GM12878 (cell line): Measurements from ENCODE around the gene TRABD. TPM values are rescaled to one million over a fixed set of nuclear protein-coding genes. Genes with fewer than 3 reads are reported as not detected.

Experiments
- ATAC-seq: fragments of 200-7000 bp; cut with Tn5 transposase; 3 replicates; pipeline ENCODE4 v1.9.1; 2020; ENCODE audit warnings: mild to moderate bottlenecking, moderate library complexity
- BruUV-seq: library from RNA; stranded (reverse); fragments of 400-500 nt; replicated peaks from 2 replicates; lab custom pipeline; 2021; lab: Mats Ljungman, UMichigan
- CTCF ChIA-PET: fragments of 300-600 bp; sonication (Branson Sonifier 250); formaldehyde crosslinking; extraction: SDS; loops from one replicate; lab custom pipeline; 2021; ENCODE audit warnings: inconsistent platforms; lab: Yijun Ruan, JAX
- POLR2A ChIA-PET: fragments of 350-600 bp; formaldehyde crosslinking; extraction: SDS; loops from one replicate; lab custom pipeline; 2021; ENCODE audit warnings: inconsistent platforms; lab: Charles Lee
- RAD21 ChIA-PET: fragments of 300-600 bp; sonication (Branson Sonifier 250); formaldehyde crosslinking; loops from one replicate; lab custom pipeline; 2023; ENCODE audit warnings: antibody characterized with exemption; ENCODE audit not compliant: unreplicated experiment; lab: Charles Lee
- SMC1A ChIA-PET: fragments of 300-600 bp; sonication (Branson Sonifier 250); formaldehyde crosslinking; loops from one replicate; lab custom pipeline; 2023; ENCODE audit not compliant: unreplicated experiment, uncharacterized antibody; lab: Charles Lee
- DNase-seq: peaks from one replicate; pipeline ENCODE4 v3.0.0-alpha.2; 2011; ENCODE audit warnings: low read depth, low spot score
- FAIRE-seq: peaks from 3 replicates; lab custom pipeline; 2011; peaks lifted over from hg19 to GRCh38; lab: Jason Lieb, UNC
- H2AFZ ChIP-seq: 2 replicates; pipeline ENCODE4 v1.6.0; 2011; ENCODE audit warnings: low read depth, low read length, control low read depth; ENCODE audit not compliant: control insufficient read depth
- H3K27ac ChIP-seq: 2 replicates; pipeline ENCODE4 v1.5.1; 2011; ENCODE audit warnings: control low read depth; ENCODE audit not compliant: control insufficient read depth, insufficient read depth
- H3K27me3 ChIP-seq, 2 experiments: replicated peaks in 1 of 2; 2 replicates each; pipeline versions ENCODE4 v1.6.0 to v1.6.1; 2011; ENCODE audit warnings: low read length in 1 of 2; ENCODE audit not compliant: control insufficient read depth in 2 of 2, insufficient read depth in 2 of 2
- H3K36me3 ChIP-seq, 2 experiments: 2 replicates each; pipeline ENCODE4 v1.5.1; 2011; ENCODE audit warnings: low read length in 1 of 2; ENCODE audit not compliant: control insufficient read depth in 2 of 2, insufficient read depth in 2 of 2
- H3K4me1 ChIP-seq: 2 replicates; pipeline ENCODE4 v1.6.1; 2011; ENCODE audit warnings: mild to moderate bottlenecking, low read length, moderate library complexity, mixed read lengths; ENCODE audit not compliant: control insufficient read depth, insufficient read depth
- H3K4me2 ChIP-seq: 2 replicates; pipeline ENCODE4 v1.6.0; 2011; ENCODE audit warnings: control low read depth; ENCODE audit not compliant: control insufficient read depth, insufficient read depth
- H3K4me3 ChIP-seq: fragments of 200-600 bp; sonication (generic); 2 replicates; pipeline ENCODE4 v1.5.1; 2016
- H3K79me2 ChIP-seq: 2 replicates; pipeline ENCODE4 v1.6.0; 2011; ENCODE audit warnings: low read length; ENCODE audit not compliant: control insufficient read depth, insufficient read depth
- H3K9ac ChIP-seq: 2 replicates; pipeline ENCODE4 v1.8.0; 2011; ENCODE audit warnings: low read length, control low read depth, mixed read lengths; ENCODE audit not compliant: control insufficient read depth, insufficient read depth
- H3K9me3 ChIP-seq: replicated peaks from 3 replicates; pipeline ENCODE4 v1.5.1; 2011; ENCODE audit warnings: mild to moderate bottlenecking, low read length; ENCODE audit not compliant: control insufficient read depth, insufficient read depth
- H4K20me1 ChIP-seq: 2 replicates; pipeline ENCODE4 v1.6.0; 2011; ENCODE audit not compliant: control insufficient read depth, insufficient read depth
- BHLHE40 ChIP-seq, 2 experiments: fragments of 450-650 bp in 1 of 2; IDR thresholded peaks; 2 replicates each; pipeline ENCODE4 v1.6.1; 2011 to 2017; ENCODE audit warnings: low read depth in 2 of 2, borderline replicate concordance in 1 of 2, improper control_type of control experiment in 1 of 2, low read length in 1 of 2, mild to moderate bottlenecking in 1 of 2
- FOS ChIP-seq: IDR thresholded peaks from 3 replicates; pipeline ENCODE4 v1.6.1; 2011; ENCODE audit warnings: borderline replicate concordance; ENCODE audit not compliant: insufficient read length; ENCODE audit errors: extremely low read depth
- HDGF ChIP-seq: fragments of 450-650 bp; IDR thresholded peaks from 2 replicates; pipeline ENCODE4 v1.6.1; 2016; ENCODE audit warnings: antibody characterized with exemption
- STAT3 ChIP-seq: IDR thresholded peaks from 2 replicates; pipeline ENCODE4 v1.6.1; 2011; ENCODE audit warnings: low read depth, low read length, improper control_type of control experiment
- WGBS: methylation state at CpG from one replicate; pipeline ENCODE4 v1.1.6; 2016; ENCODE audit warnings: low lambda C conversion rate; ENCODE audit not compliant: insufficient replicate concordance, insufficient coverage; ENCODE audit errors: missing lambda C conversion rate; 5-methylcytosine and 5-hydroxymethylcytosine counted together
- in situ Hi-C: fragments of 300-500 bp; cut with MboI; formaldehyde crosslinking; loops from 9 replicates; pipeline ENCODE4 v1.14.3; 2018; ENCODE audit warnings: mixed read lengths
- intact Hi-C: fragments of 100-400 bp; cut with micrococcal nuclease; formaldehyde crosslinking; loops from one replicate; pipeline ENCODE4 v1.14.2; 2022; ENCODE audit not compliant: unreplicated experiment
- polyA plus RNA-seq, 11 experiments: library from polyadenylated mRNA; depleted of rRNA in 4 of 11; unstranded in 6 of 11; stranded (reverse) in 5 of 11; fragments of >200 nt; fragmentation: Nextera tagmentation in 4 of 11; fragmentation: Illumina TruSeq in 1 of 11; extraction: Ambion mirVana in 4 of 11; extraction: Trizol in 1 of 11; gene quantifications; 1 replicate in 1 of 11; 2 replicates in 10 of 11; pipeline versions ENCODE4 v1.2.1 to v1.2.3, GENCODE V29; 2011 to 2016; ENCODE audit warnings: inconsistent platforms in 2 of 11, missing spikeins in 2 of 11, low read depth in 1 of 11
- total RNA-seq, 4 experiments: library from RNA; depleted of rRNA in 3 of 4; stranded (reverse); fragments of >200 nt in 3 of 4; fragmentation: Illumina TruSeq in 1 of 4; extraction: Trizol in 1 of 4; gene quantifications; 2 replicates each; pipeline versions ENCODE4 v1.2.1 to v1.2.3, GENCODE V29; 2013 to 2021
- TF ChIP-seq, protein P1 (sequence below): IDR thresholded peaks from 2 replicates; pipeline ENCODE4 v1.6.1; 2012; ENCODE audit warnings: low read depth, low read length, improper control_type of control experiment
- TF ChIP-seq, protein P2 (sequence below): fragments of 450-650 bp; formaldehyde crosslinking; IDR thresholded peaks from 2 replicates; pipeline ENCODE4 v1.4.0; 2020; ENCODE audit warnings: mild to moderate bottlenecking, moderate library complexity

Gene TRABD
- total and polyA plus RNA-seq, 10 of the 15 experiments (the other 5 are each of a cell fraction or from before 2014, with no cell fraction given), result 0.43 to 116 (median 58.1) TPM

DNA sequence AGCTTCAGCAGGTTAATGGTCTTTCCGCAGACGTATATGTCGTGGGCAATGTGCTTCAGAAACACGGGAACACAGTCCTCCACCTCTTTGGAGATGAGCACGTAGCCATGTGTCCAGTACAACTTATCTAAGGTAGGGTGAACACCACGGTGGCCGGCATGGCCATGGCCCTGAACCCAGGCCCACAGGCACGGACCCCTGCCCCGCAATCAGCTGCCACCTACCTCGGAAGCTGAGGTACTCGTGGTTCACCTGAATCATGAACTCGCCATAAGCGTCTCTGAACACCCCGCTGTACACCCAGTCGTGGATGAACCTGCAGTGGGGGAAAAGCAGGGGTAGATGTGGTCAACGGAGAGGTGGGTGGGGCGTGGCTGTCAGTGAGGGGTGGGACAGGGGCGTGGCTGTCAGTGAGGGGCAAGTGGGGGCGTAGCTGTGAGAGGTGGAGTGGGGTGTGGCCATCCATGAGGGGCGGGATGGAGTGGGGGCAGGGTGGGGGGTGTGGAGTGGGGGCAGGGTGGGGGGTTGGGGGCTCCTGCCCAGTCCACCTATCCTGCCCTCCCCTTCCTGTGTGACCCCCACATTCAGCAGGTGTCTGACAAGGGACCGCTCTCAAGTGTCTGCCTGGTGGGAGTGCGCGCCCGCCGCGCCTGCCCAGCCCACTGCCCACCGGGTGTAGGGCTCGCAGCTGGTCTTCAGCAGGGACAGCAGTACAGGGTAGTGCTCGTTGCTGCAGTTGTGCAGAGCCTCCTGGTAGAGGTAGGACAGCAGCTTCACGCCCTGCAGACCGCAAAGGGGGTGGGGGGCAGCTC is 40.6 kb downstream of the TRABD start:
- Histone ChIP-seq H3K79me2 (no peaks in the 10 kb centered on the region), H4K20me1 (no peaks in the 10 kb centered on the region), H3K9me3 (no peaks in the 10 kb centered on the region), H3K36me3 (peaks cover 9 to 25% of the 10 kb centered on the region in 2 experiments; a peak in 3 of 4 replicates), H2AFZ (no peak overlapping the region), H3K9ac (no peak overlapping the region), H3K4me2 (no peak overlapping the region), H3K4me1 (no peaks in the 10 kb centered on the region), H3K4me3 (no peak overlapping the region), H3K27ac (no peak overlapping the region), H3K27me3 (no peaks in the 10 kb centered on the region)
- FAIRE-seq (no peak), ATAC-seq (no peak), DNase-seq (no peak)
- WGBS, result 93% methylated on average over 29 of the region's 31 CpGs
- intact Hi-C loops (no loop called here), in situ Hi-C loops (no loop called here)
- SMC1A ChIA-PET, result interaction anchor here (1.3 kb wide), 1 partner anchor 78 kb away, joined by 3 read pairs; no protein-coding TSS in a partner anchor
- CTCF ChIA-PET, result no interaction called here
- no peak for TF ChIP-seq HDGF
- TF ChIP-seq, protein P1, sequence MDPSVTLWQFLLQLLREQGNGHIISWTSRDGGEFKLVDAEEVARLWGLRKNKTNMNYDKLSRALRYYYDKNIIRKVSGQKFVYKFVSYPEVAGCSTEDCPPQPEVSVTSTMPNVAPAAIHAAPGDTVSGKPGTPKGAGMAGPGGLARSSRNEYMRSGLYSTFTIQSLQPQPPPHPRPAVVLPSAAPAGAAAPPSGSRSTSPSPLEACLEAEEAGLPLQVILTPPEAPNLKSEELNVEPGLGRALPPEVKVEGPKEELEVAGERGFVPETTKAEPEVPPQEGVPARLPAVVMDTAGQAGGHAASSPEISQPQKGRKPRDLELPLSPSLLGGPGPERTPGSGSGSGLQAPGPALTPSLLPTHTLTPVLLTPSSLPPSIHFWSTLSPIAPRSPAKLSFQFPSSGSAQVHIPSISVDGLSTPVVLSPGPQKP, result no peak
- TF ChIP-seq, protein P2, sequence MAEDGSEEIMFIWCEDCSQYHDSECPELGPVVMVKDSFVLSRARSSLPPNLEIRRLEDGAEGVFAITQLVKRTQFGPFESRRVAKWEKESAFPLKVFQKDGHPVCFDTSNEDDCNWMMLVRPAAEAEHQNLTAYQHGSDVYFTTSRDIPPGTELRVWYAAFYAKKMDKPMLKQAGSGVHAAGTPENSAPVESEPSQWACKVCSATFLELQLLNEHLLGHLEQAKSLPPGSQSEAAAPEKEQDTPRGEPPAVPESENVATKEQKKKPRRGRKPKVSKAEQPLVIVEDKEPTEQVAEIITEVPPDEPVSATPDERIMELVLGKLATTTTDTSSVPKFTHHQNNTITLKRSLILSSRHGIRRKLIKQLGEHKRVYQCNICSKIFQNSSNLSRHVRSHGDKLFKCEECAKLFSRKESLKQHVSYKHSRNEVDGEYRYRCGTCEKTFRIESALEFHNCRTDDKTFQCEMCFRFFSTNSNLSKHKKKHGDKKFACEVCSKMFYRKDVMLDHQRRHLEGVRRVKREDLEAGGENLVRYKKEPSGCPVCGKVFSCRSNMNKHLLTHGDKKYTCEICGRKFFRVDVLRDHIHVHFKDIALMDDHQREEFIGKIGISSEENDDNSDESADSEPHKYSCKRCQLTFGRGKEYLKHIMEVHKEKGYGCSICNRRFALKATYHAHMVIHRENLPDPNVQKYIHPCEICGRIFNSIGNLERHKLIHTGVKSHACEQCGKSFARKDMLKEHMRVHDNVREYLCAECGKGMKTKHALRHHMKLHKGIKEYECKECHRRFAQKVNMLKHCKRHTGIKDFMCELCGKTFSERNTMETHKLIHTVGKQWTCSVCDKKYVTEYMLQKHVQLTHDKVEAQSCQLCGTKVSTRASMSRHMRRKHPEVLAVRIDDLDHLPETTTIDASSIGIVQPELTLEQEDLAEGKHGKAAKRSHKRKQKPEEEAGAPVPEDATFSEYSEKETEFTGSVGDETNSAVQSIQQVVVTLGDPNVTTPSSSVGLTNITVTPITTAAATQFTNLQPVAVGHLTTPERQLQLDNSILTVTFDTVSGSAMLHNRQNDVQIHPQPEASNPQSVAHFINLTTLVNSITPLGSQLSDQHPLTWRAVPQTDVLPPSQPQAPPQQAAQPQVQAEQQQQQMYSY (CRISPR knock-in tag), result no peak
- no peak for TF ChIP-seq BHLHE40 (IDR thresholded peaks at IDR 0.05; ENCODE audit: borderline replicate concordance in 1 of 2, low read depth in 2 of 2, low read length in 1 of 2)
- no peak for TF ChIP-seq FOS
- TF ChIP-seq STAT3, result no peak
- POLR2A ChIA-PET, result no interaction called here
- RAD21 ChIA-PET, result no interaction called here
- BruUV-seq, result no TSS peak
